HCT116 (cell line): ENCODE data around the gene HK3. TPM values are rescaled to one million over a fixed set of nuclear protein-coding genes. Genes with fewer than 3 reads are reported as not detected.

ENCODE experiments used
- ATAC-seq: fragments of 200-7000 bp; cut with Tn5 transposase; 2 replicates; pipeline ENCODE4 v1.9.1; 2020; ENCODE audit warnings: mild to moderate bottlenecking, moderate library complexity
- BruUV-seq: library from RNA; stranded (reverse); fragments of 400-500 nt; replicated peaks from 2 replicates; lab custom pipeline; 2021; lab: Mats Ljungman, UMichigan
- CTCF ChIA-PET: fragments of 300-600 bp; sonication (Branson Sonifier 250); formaldehyde crosslinking; loops from one replicate; lab custom pipeline; 2021; ENCODE audit warnings: antibody characterized with exemption; lab: Charles Lee
- POLR2A ChIA-PET: fragments of 300-600, 350-600 bp; sonication (Branson Sonifier 250); formaldehyde crosslinking; loops from one replicate; lab custom pipeline; 2021; ENCODE audit warnings: antibody characterized with exemption; lab: Charles Lee
- RAD21 ChIA-PET, 2 experiments: fragments of 300-600 bp; sonication (Branson Sonifier 250); formaldehyde crosslinking; loops; one replicate each; lab custom pipeline; 2023; ENCODE audit warnings: low total read pairs in 2 of 2; ENCODE audit not compliant: uncharacterized antibody in 2 of 2, unreplicated experiment in 2 of 2, low non-redundant PET in 1 of 2; lab: Charles Lee
- DNase-seq: peaks from one replicate; pipeline ENCODE4 v3.0.0-alpha.2; 2010; ENCODE audit warnings: low read depth, low spot score
- H2AFZ ChIP-seq: fragments of 200-600 bp; shearing (Covaris generic), sonication (generic); 2 replicates; pipeline ENCODE4 v1.6.1; 2017; ENCODE audit warnings: low read depth, mixed run types, mixed read lengths, antibody characterized with exemption, low read length; ENCODE audit not compliant: poor library complexity, severe bottlenecking
- H3K27ac ChIP-seq: 2 replicates; pipeline ENCODE4 v1.5.1; 2012; ENCODE audit warnings: low read depth, low read length
- H3K27me3 ChIP-seq: fragments of 200-600 bp; sonication (generic); 2 replicates; pipeline ENCODE4 v1.6.1; 2016; ENCODE audit warnings: mixed run types, low read length, mixed read lengths; ENCODE audit not compliant: insufficient read depth
- H3K36me3 ChIP-seq, 2 experiments: fragments of 200-500 bp in 1 of 2; fragments of 200-600 bp in 1 of 2; sonication (Bioruptor generic) in 1 of 2; sonication (generic) in 1 of 2; 2 replicates each; pipeline versions ENCODE4 v1.5.1 to v1.6.1; 2014 to 2016; ENCODE audit warnings: low read length in 2 of 2, inconsistent platforms in 1 of 2, mixed read lengths in 1 of 2, mixed run types in 1 of 2; ENCODE audit not compliant: insufficient read depth in 2 of 2, control insufficient read depth in 1 of 2
- H3K4me1 ChIP-seq, 2 experiments: fragments of 200-600 bp in 1 of 2; sonication (generic) in 1 of 2; 2 replicates each; pipeline versions ENCODE4 v1.5.1 to v1.6.1; 2012 to 2017; ENCODE audit warnings: low read length in 2 of 2, inconsistent platforms in 1 of 2, mild to moderate bottlenecking in 1 of 2, mixed read lengths in 1 of 2, mixed run types in 1 of 2, moderate library complexity in 1 of 2; ENCODE audit not compliant: insufficient read depth in 2 of 2, control insufficient read depth in 1 of 2
- H3K4me2 ChIP-seq: fragments of 200-600 bp; sonication (generic); 2 replicates; pipeline ENCODE4 v1.6.1; 2017; ENCODE audit warnings: mixed run types, low read length, mixed read lengths
- H3K4me3 ChIP-seq, 2 experiments: fragments of 200-600 bp in 1 of 2; sonication (generic) in 1 of 2; replicated peaks in 1 of 2; 2 replicates each; pipeline ENCODE4 v1.5.1; 2011 to 2016; ENCODE audit warnings: low read length in 2 of 2, control low read depth in 1 of 2, low read depth in 1 of 2, mild to moderate bottlenecking in 1 of 2, mixed read lengths in 1 of 2, mixed run types in 1 of 2
- H3K79me2 ChIP-seq: fragments of 200-600 bp; sonication (generic); 2 replicates; pipeline ENCODE4 v1.6.1; 2017; ENCODE audit warnings: mild to moderate bottlenecking, mixed run types, low read length, moderate library complexity, mixed read lengths; ENCODE audit not compliant: insufficient read depth
- H3K9ac ChIP-seq: fragments of 200-600 bp; sonication (generic); 2 replicates; pipeline ENCODE4 v1.6.1; 2016; ENCODE audit warnings: low read length, mixed read lengths
- H3K9me2 ChIP-seq: fragments of 200-600 bp; sonication (generic), shearing (Covaris generic); 2 replicates; pipeline ENCODE4 v1.6.1; 2017; ENCODE audit warnings: mixed run types, mild to moderate bottlenecking, moderate library complexity; ENCODE audit not compliant: insufficient read depth
- H3K9me3 ChIP-seq, 2 experiments: fragments of 200-500 bp in 1 of 2; fragments of 200-600 bp in 1 of 2; sonication (Bioruptor generic) in 1 of 2; sonication (generic) in 1 of 2; 2 replicates each; pipeline ENCODE4 v1.6.1; 2014 to 2017; ENCODE audit warnings: low read length in 2 of 2, mixed read lengths in 2 of 2, inconsistent platforms in 1 of 2, low read depth in 1 of 2, mild to moderate bottlenecking in 1 of 2, mixed run types in 1 of 2, moderate library complexity in 1 of 2; ENCODE audit not compliant: control insufficient read depth in 1 of 2, insufficient read depth in 1 of 2
- H4K20me1 ChIP-seq: fragments of 200-600 bp; sonication (generic), shearing (Covaris generic); 2 replicates; pipeline ENCODE4 v1.6.1; 2017; ENCODE audit warnings: mixed run types, mild to moderate bottlenecking, moderate library complexity; ENCODE audit not compliant: insufficient read depth
- ATF3 ChIP-seq: IDR thresholded peaks from 2 replicates; pipeline ENCODE4 v1.6.1; 2012
- CEBPB ChIP-seq: IDR thresholded peaks from 2 replicates; pipeline ENCODE4 v1.6.1; 2012; ENCODE audit warnings: low read depth
- CTCF ChIP-seq, 3 experiments: fragments of 200-600 bp in 1 of 3; sonication (generic) in 1 of 3; IDR thresholded peaks in 2 of 3; conservative IDR thresholded peaks in 1 of 3; 2 replicates each; pipeline ENCODE4 v1.5.1; 2012 to 2017; ENCODE audit warnings: low read depth in 2 of 3, low read length in 2 of 3, antibody characterized with exemption in 1 of 3, borderline replicate concordance in 1 of 3, control low read depth in 1 of 3, mild to moderate bottlenecking in 1 of 3, mixed read lengths in 1 of 3, mixed run types in 1 of 3, moderate library complexity in 1 of 3; ENCODE audit not compliant: insufficient read depth in 1 of 3
- EGR1 ChIP-seq: IDR thresholded peaks from 2 replicates; pipeline ENCODE4 v1.6.1; 2012; ENCODE audit warnings: low read depth
- EZH2 ChIP-seq: fragments of 200-600 bp; sonication (generic); IDR thresholded peaks from 2 replicates; pipeline ENCODE4 v1.6.1; 2017; ENCODE audit warnings: antibody characterized with exemption, mixed run types
- EZH2phosphoT487 ChIP-seq: fragments of 200-600 bp; IDR thresholded peaks from 2 replicates; pipeline ENCODE4 v1.6.1; 2018; ENCODE audit warnings: antibody characterized with exemption, borderline replicate concordance
- JUND ChIP-seq: IDR thresholded peaks from 2 replicates; pipeline ENCODE4 v1.6.1; 2012
- MAX ChIP-seq: IDR thresholded peaks from 2 replicates; pipeline ENCODE4 v1.6.1; 2012
- POLR2A ChIP-seq: IDR thresholded peaks from 2 replicates; pipeline ENCODE4 v1.7.0; 2011; ENCODE audit warnings: borderline replicate concordance; ENCODE audit not compliant: insufficient read depth, insufficient read length; ENCODE audit errors: extremely low read depth
- POLR2AphosphoS5 ChIP-seq: IDR thresholded peaks from 2 replicates; pipeline ENCODE4 v1.6.1; 2011; ENCODE audit warnings: mild to moderate bottlenecking, low read depth, low read length, moderate library complexity
- RAD21 ChIP-seq: IDR thresholded peaks from 2 replicates; pipeline ENCODE4 v1.6.1; 2012; ENCODE audit warnings: low read depth, mild to moderate bottlenecking
- SIN3A ChIP-seq: IDR thresholded peaks from 2 replicates; pipeline ENCODE4 v1.6.1; 2012; ENCODE audit warnings: low read depth
- ZBTB33 ChIP-seq: IDR thresholded peaks from 2 replicates; pipeline ENCODE4 v1.6.1; 2011; ENCODE audit warnings: mild to moderate bottlenecking, low read length, moderate library complexity; ENCODE audit not compliant: insufficient replicate concordance; ENCODE audit errors: extremely low read depth
- ZFX ChIP-seq: fragments of 450-650 bp; IDR thresholded peaks from 2 replicates; pipeline ENCODE4 v1.6.1; 2017
- intact Hi-C: fragments of 100-400 bp; cut with micrococcal nuclease; formaldehyde crosslinking; loops from 2 replicates; pipeline ENCODE4 v1.10.0; 2022
- total RNA-seq: library from RNA; stranded (reverse); gene quantifications from one replicate; pipeline ENCODE4 v1.2.1, GENCODE V29; 2021; ENCODE audit not compliant: unreplicated experiment

HK3 gene
- total RNA-seq, 1 experiment from 2014 or later: 0.30 TPM

GRCh38 chr5:176902102-176902814 lies 3.1 kb upstream of the HK3 start:
- Histone ChIP-seq H3K9me2 (no peaks in the 10 kb centered on the region), H3K79me2 (no peaks in the 10 kb centered on the region), H3K4me2 (no peak overlapping the region), H3K9me3 (no peaks in the 10 kb centered on the region), H3K4me1 (no peaks in the 10 kb centered on the region), H2AFZ (no peak overlapping the region), H3K9ac (no peak overlapping the region), H4K20me1 (no peaks in the 10 kb centered on the region), H3K4me3 (no peak overlapping the region), H3K27ac (no peak overlapping the region), H3K27me3 (no peaks in the 10 kb centered on the region), H3K36me3 (peaks cover 19 to 44% of the 10 kb centered on the region in 2 experiments; a peak in 3 of 4 replicates)
- ChIA-PET POLR2A (no interaction called here), RAD21 (interaction anchor here in 1 of 2 experiments (0.6 kb wide), 1 partner anchor 21 kb away, joined by 3 read pairs; no protein-coding TSS in a partner anchor), CTCF (interaction anchor here (1.5 kb wide), 1 partner anchor 242 kb away, joined by 8 read pairs; no protein-coding TSS in a partner anchor)
- ATAC-seq (no peak), DNase-seq (no peak)
- BruUV-seq: no TSS peak
- TF ChIP-seq EZH2phosphoT487: no peak
- TF ChIP-seq JUND: no peak
- no peak for TF ChIP-seq ZBTB33
- TF ChIP-seq MAX: no peak
- no peak for TF ChIP-seq ZFX
- TF ChIP-seq POLR2AphosphoS5: no peak
- TF ChIP-seq CEBPB: no peak
- no peak for TF ChIP-seq EGR1
- TF ChIP-seq ATF3: no peak
- no peak for TF ChIP-seq CTCF (IDR thresholded peaks at IDR 0.05 in 2 of 3, conservative IDR thresholded peaks at IDR 0.05 in 1 of 3; ENCODE audit: borderline replicate concordance in 1 of 3, insufficient read depth in 1 of 3, low read depth in 2 of 3, low read length in 2 of 3)
- no peak for TF ChIP-seq SIN3A
- no peak for TF ChIP-seq POLR2A
- no peak for TF ChIP-seq RAD21
- TF ChIP-seq EZH2: no peak
- intact Hi-C loops: no loop called here
